H9 (cell line): ENCODE measurements around the gene XRCC6. TPM values are rescaled to one million over a fixed set of nuclear protein-coding genes. Genes with fewer than 3 reads are reported as not detected.

ENCODE experiments used
- DNase-seq: peaks from one replicate; pipeline ENCODE4 v3.0.0-alpha.2; 2017
- H2AFZ ChIP-seq: one replicate; pipeline ENCODE4 v1.6.1; 2013; ENCODE audit warnings: mild to moderate bottlenecking, low read length, control low read depth, moderate library complexity
- H2AK5ac ChIP-seq: 2 replicates; pipeline ENCODE4 v1.6.1; 2013; ENCODE audit warnings: low read length, control low read depth, mixed read lengths; ENCODE audit not compliant: insufficient read length
- H2BK120ac ChIP-seq: one replicate; pipeline ENCODE4 v1.6.1; 2013; ENCODE audit warnings: low read depth, mild to moderate bottlenecking, low read length, control low read depth, inconsistent platforms; ENCODE audit not compliant: poor library complexity, severe bottlenecking
- H2BK12ac ChIP-seq: 2 replicates; pipeline ENCODE4 v1.6.1; 2013; ENCODE audit warnings: low read length, control low read depth, mixed read lengths, low read depth; ENCODE audit not compliant: insufficient read length
- H2BK15ac ChIP-seq: 2 replicates; pipeline ENCODE4 v1.6.1; 2013; ENCODE audit warnings: low read depth, low read length, control low read depth
- H2BK20ac ChIP-seq: one replicate; pipeline ENCODE4 v1.6.1; 2013; ENCODE audit warnings: low read depth, mild to moderate bottlenecking, low read length, control low read depth, inconsistent platforms; ENCODE audit not compliant: poor library complexity, severe bottlenecking
- H2BK5ac ChIP-seq: 2 replicates; pipeline ENCODE4 v1.6.1; 2013; ENCODE audit warnings: low read length, control low read depth, mixed read lengths; ENCODE audit not compliant: insufficient read length
- H3K14ac ChIP-seq: 2 replicates; pipeline ENCODE4 v1.6.1; 2013; ENCODE audit warnings: low read length, control low read depth; ENCODE audit not compliant: insufficient read depth
- H3K18ac ChIP-seq: 2 replicates; pipeline ENCODE4 v1.6.1; 2013; ENCODE audit warnings: low read depth, mild to moderate bottlenecking, mixed read lengths, low read length, control low read depth; ENCODE audit not compliant: insufficient read length
- H3K23ac ChIP-seq: 2 replicates; pipeline ENCODE4 v1.6.1; 2013; ENCODE audit warnings: low read length, control low read depth, mixed read lengths, low read depth; ENCODE audit not compliant: insufficient read length
- H3K23me2 ChIP-seq: 2 replicates; pipeline ENCODE4 v1.6.1; 2013; ENCODE audit warnings: low read depth, mild to moderate bottlenecking, mixed read lengths, low read length, control low read depth; ENCODE audit not compliant: insufficient read length, poor library complexity, severe bottlenecking
- H3K27ac ChIP-seq: 2 replicates; pipeline ENCODE4 v1.5.1; 2013; ENCODE audit warnings: low read length, control low read depth, mixed read lengths, low read depth; ENCODE audit not compliant: insufficient read length
- H3K27me3 ChIP-seq: 2 replicates; pipeline ENCODE4 v1.6.1; 2013; ENCODE audit warnings: low read length, control low read depth, inconsistent platforms; ENCODE audit not compliant: insufficient read depth
- H3K4ac ChIP-seq: 2 replicates; pipeline ENCODE4 v1.6.1; 2013; ENCODE audit warnings: low read depth, mild to moderate bottlenecking, control low read depth, inconsistent platforms, low read length, moderate library complexity
- H3K4me1 ChIP-seq: 2 replicates; pipeline ENCODE4 v1.6.1; 2013; ENCODE audit warnings: low read length, control low read depth, inconsistent platforms; ENCODE audit not compliant: insufficient read depth
- H3K4me2 ChIP-seq: 2 replicates; pipeline ENCODE4 v1.6.1; 2013; ENCODE audit warnings: low read length, control low read depth, mixed read lengths; ENCODE audit not compliant: insufficient read length, insufficient read depth
- H3K56ac ChIP-seq: 2 replicates; pipeline ENCODE4 v1.6.1; 2013; ENCODE audit warnings: low read depth, mild to moderate bottlenecking, mixed read lengths, low read length, control low read depth; ENCODE audit not compliant: insufficient read length
- H3K79me1 ChIP-seq: 2 replicates; pipeline ENCODE4 v1.6.1; 2013; ENCODE audit warnings: low read depth, mild to moderate bottlenecking, moderate library complexity, low read length, control low read depth, inconsistent platforms; ENCODE audit not compliant: insufficient read depth, poor library complexity, severe bottlenecking
- H3K79me2 ChIP-seq: 2 replicates; pipeline ENCODE4 v1.6.1; 2013; ENCODE audit warnings: low read length, control low read depth, inconsistent platforms; ENCODE audit not compliant: insufficient read depth
- H3K9ac ChIP-seq: 2 replicates; pipeline ENCODE4 v1.6.1; 2013; ENCODE audit warnings: low read length, control low read depth, mixed read lengths; ENCODE audit not compliant: insufficient read length; ENCODE audit errors: extremely low read depth
- H3K9me3 ChIP-seq: one replicate; pipeline ENCODE4 v1.6.1; 2013; ENCODE audit warnings: low read depth, low read length, inconsistent platforms; ENCODE audit not compliant: control insufficient read depth
- H3T11ph ChIP-seq: one replicate; pipeline ENCODE4 v1.6.1; 2013; ENCODE audit warnings: mild to moderate bottlenecking, low read length, control low read depth, inconsistent platforms
- H4K20me1 ChIP-seq: one replicate; pipeline ENCODE4 v1.6.1; 2013; ENCODE audit not compliant: control insufficient read depth, insufficient read length, insufficient read depth
- H4K5ac ChIP-seq: 2 replicates; pipeline ENCODE4 v1.6.1; 2013; ENCODE audit warnings: low read depth, mild to moderate bottlenecking, mixed read lengths, low read length, control low read depth; ENCODE audit not compliant: insufficient read length
- H4K8ac ChIP-seq: replicated peaks from 2 replicates; pipeline ENCODE4 v1.6.1; 2013; ENCODE audit warnings: low read length, control low read depth, mixed read lengths, low read depth; ENCODE audit not compliant: insufficient read length
- H4K91ac ChIP-seq: 2 replicates; pipeline ENCODE4 v1.6.1; 2013; ENCODE audit warnings: low read depth, mild to moderate bottlenecking, moderate library complexity, mixed read lengths, low read length, control low read depth; ENCODE audit not compliant: insufficient read length
- H3K27ac Mint-ChIP-seq, 3 experiments: 2 replicates in 2 of 3; 3 replicates in 1 of 3; pipeline ENCODE4 v1.8.0; 2020 to 2021; ENCODE audit warnings: mixed read lengths in 3 of 3, mild to moderate bottlenecking in 1 of 3, moderate library complexity in 1 of 3
- H3K27me3 Mint-ChIP-seq: 2 replicates; pipeline ENCODE4 v1.8.0; 2021; ENCODE audit warnings: low read depth, mild to moderate bottlenecking, moderate library complexity, mixed read lengths
- H3K36me3 Mint-ChIP-seq, 3 experiments: 2 replicates in 2 of 3; 3 replicates in 1 of 3; pipeline ENCODE4 v1.8.0; 2020 to 2021; ENCODE audit warnings: low read depth in 3 of 3, mixed read lengths in 3 of 3; ENCODE audit not compliant: insufficient read depth in 1 of 3
- H3K4me1 Mint-ChIP-seq, 2 experiments: 2 replicates each; pipeline ENCODE4 v1.8.0; 2020; ENCODE audit warnings: mixed read lengths in 2 of 2
- H3K4me3 Mint-ChIP-seq, 2 experiments: 2 replicates in 1 of 2; 3 replicates in 1 of 2; pipeline ENCODE4 v1.8.0; 2020 to 2021; ENCODE audit warnings: mild to moderate bottlenecking in 2 of 2, mixed read lengths in 2 of 2, moderate library complexity in 1 of 2
- H3K9me3 Mint-ChIP-seq, 2 experiments: 2 replicates in 1 of 2; 3 replicates in 1 of 2; pipeline ENCODE4 v1.8.0; 2020; ENCODE audit warnings: mild to moderate bottlenecking in 2 of 2, mixed read lengths in 2 of 2, moderate library complexity in 1 of 2
- CTCF ChIP-seq: fragments of 200-600 bp; sonication (generic); conservative IDR thresholded peaks from 3 replicates; pipeline ENCODE4 v1.8.0; 2021; ENCODE audit warnings: antibody characterized with exemption, mild to moderate bottlenecking
- WGBS: extraction: QIAGEN DNeasy Blood & Tissue Kit; methylation state at CpG from one replicate; pipeline ENCODE4 v1.1.7; 2013; ENCODE audit warnings: missing lambda C conversion rate, low lambda C conversion rate, mixed read lengths; ENCODE audit not compliant: insufficient read length; ENCODE audit errors: extremely low coverage; 5-methylcytosine and 5-hydroxymethylcytosine counted together
- total RNA-seq: library from RNA; stranded (reverse); gene quantifications from 2 replicates; pipeline ENCODE4 v1.2.1, GENCODE V29; 2021

Gene XRCC6
- total RNA-seq, 1 experiment from 2014 or later: 461 TPM

- Histone ChIP-seq H2BK12ac (no peak overlapping the region), H4K20me1 (no peaks in the 10 kb centered on the region), H3K56ac (no peak overlapping the region), H3K4ac (no peak overlapping the region), H3K23ac (no peak overlapping the region), H2AFZ (no peak overlapping the region), H2AK5ac (no peak overlapping the region), H3K9ac (no peak overlapping the region), H2BK120ac (no peak overlapping the region), H3K18ac (no peak overlapping the region), H3K23me2 (no peaks in the 10 kb centered on the region), H3K79me2 (peaks cover 3% of the 10 kb centered on the region; the same call in 1 of the 2 replicates), H2BK20ac (no peak overlapping the region), H3K14ac (no peak overlapping the region), H3T11ph (no peak overlapping the region), H3K4me2 (no peak overlapping the region), H3K9me3 (no peaks in the 10 kb centered on the region), H3K4me1 (no peaks in the 10 kb centered on the region), H2BK15ac (no peak overlapping the region), H3K79me1 (peaks cover 2% of the 10 kb centered on the region), H4K5ac (no peak overlapping the region), H4K8ac (no peak overlapping the region), H4K91ac (no peak overlapping the region), H2BK5ac (no peak overlapping the region), H3K27ac (no peak overlapping the region), H3K27me3 (no peaks in the 10 kb centered on the region)
- peaks cover 59 to 91% (median 83%) of the 10 kb centered on the region in 3 experiments for H3K36me3 Mint-ChIP-seq
- no peak for TF ChIP-seq CTCF
- DNase-seq: no peak
- H3K9me3 Mint-ChIP-seq: no peaks in the 10 kb centered on the region
- H3K27ac Mint-ChIP-seq: no peak overlapping the region
- no peaks in the 10 kb centered on the region for H3K27me3 Mint-ChIP-seq
- H3K4me3 Mint-ChIP-seq: no peak overlapping the region
- H3K4me1 Mint-ChIP-seq: no peaks in the 10 kb centered on the region
- WGBS: no CpG with 5 or more reads among the region's 5 CpGs
Observed at GRCh38 chr22:41638748-41639147, 17.7 kb downstream of the XRCC6 start.
